ENCODE data around the gene CALN1. TPM values are rescaled to one million over a fixed set of nuclear protein-coding genes. Genes with fewer than 3 reads are reported as not detected.
"Not testable (repeated sequence)": the region's sequence is repeated elsewhere in the genome, so short reads cannot be mapped to it uniquely, and the experiment has no call there.

CALN1 gene
- 22.1 TPM for total RNA-seq

GRCh38 chr7:72412121-72412618 is at the start of gene CALN1:
Gene CALN1, minus strand, starts transcription at chr7:72412338.
- DNase-seq (ENCODE audit: low read depth in 2 of 3, low spot score in 2 of 3): not testable (repeated sequence)

GRCh38 chr7:72453471-72453870 is 41.3 kb upstream of the CALN1 start:
- no peak for DNase-seq (ENCODE audit: low read depth in 2 of 3, low spot score in 2 of 3)

DNA sequence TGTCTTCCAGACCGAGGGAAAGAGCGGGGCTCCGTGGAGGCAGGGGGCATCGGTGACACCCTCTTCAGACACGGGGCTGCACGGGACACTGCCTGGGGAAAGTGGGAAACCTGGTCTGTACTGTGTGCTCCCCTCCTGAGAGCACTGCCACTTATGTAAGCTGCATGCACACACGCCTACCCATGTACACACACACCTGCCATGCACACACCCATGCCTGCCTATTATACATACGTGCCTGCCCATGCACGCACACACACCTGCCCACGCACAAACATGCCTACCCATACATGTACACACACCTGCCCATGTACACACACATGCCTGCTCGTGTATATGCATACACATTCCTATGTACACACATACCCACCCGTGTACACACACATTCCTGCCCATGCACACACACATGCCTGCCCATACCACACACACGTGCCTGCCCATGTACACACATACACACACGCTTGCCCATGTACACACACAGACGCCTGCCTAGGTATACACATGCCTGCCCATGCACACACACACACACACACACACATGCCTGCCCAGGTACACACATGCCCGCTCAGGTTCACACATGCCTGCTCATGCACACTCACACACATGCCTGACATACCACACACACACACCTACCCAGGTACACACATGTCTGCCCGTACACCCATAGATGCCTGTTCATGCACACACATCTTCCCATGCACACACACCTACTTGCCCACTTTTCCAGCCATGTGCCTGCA is 35.5 kb upstream of the CALN1 start:
- no peak for DNase-seq (ENCODE audit: low read depth in 2 of 3, low spot score in 2 of 3)

- DNase-seq (ENCODE audit: low read depth in 2 of 3, low spot score in 2 of 3): no peak
These were observed 34.7 kb upstream of the CALN1 start for GRCh38 chr7:72446591-72447462.

- no peak for DNase-seq (ENCODE audit: low read depth in 2 of 3, low spot score in 2 of 3)
These were observed 34.0 kb upstream of the CALN1 start for GRCh38 chr7:72446131-72446530.

GRCh38 chr7:72445580-72445979 is 33.4 kb upstream of the CALN1 start:
- DNase-seq (ENCODE audit: low read depth in 2 of 3, low spot score in 2 of 3): no peak

DNA sequence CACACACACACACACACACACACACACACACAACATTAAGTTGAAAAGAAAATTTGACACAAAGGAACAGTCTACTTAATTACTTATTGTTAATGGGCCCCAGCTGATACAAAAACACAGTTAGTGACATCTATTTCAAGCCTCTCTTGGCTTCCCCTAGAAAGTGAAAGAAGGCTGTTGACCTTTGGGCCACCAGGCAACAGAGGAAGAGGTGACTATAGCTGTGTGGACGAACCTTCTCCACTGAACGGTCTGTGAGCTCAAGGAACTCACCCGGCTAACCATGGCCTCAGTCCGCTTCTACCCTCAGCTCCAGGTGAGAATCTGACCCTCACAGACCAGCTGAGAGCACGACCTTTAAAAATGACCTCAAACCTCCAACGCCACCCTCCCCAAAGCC is 32.9 kb upstream of the CALN1 start:
- DNase-seq (ENCODE audit: low read depth in 2 of 3, low spot score in 2 of 3): no peak

DNA sequence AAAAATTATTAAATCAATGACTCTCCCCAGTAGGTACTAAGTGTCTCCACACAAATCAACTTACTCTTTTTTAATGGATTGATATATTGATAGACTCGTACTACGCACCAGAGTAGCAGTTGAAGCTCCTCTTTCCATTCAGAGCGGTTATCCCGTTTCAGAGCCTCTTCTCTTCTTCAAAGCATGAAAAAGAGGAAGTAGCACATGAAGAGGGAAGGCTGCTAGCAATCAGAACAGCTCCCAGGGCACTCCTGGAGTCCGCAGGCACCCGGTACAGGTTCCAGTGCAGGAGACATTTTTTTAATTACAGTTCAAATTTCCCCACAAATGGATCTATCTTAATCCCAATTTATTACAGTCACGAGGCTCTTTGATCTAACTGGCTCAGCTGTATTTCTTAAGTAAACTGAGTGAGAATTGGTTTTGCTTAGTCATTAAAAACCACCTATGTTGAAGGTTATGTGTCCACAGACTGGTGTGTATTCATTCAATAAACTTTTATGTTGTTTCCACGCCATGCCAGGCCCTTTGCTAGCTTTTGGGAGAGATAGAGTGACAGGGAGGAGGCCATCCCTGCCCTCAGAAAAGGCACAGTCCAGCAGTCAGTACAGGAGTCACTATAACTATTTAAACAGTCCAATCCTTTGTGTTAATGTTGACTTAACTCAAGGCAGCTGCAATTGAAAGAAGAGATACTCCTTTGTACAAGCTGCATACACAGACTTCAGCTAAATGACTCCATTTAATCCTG is 32.1 kb upstream of the CALN1 start:
- DNase-seq (ENCODE audit: low read depth in 2 of 3, low spot score in 2 of 3): peak in 2 of 3 donors; percentile 30 to 74

- no peak for DNase-seq (ENCODE audit: low read depth in 2 of 3, low spot score in 2 of 3)
These were observed 29.7 kb upstream of the CALN1 start for GRCh38 chr7:72441791-72442190.

- DNase-seq (ENCODE audit: low read depth in 2 of 3, low spot score in 2 of 3): no peak
These were observed 26.4 kb upstream of the CALN1 start for GRCh38 chr7:72438491-72438890.

GRCh38 chr7:72437610-72438009 is 25.5 kb upstream of the CALN1 start:
- no peak for DNase-seq (ENCODE audit: low read depth in 2 of 3, low spot score in 2 of 3)

DNA sequence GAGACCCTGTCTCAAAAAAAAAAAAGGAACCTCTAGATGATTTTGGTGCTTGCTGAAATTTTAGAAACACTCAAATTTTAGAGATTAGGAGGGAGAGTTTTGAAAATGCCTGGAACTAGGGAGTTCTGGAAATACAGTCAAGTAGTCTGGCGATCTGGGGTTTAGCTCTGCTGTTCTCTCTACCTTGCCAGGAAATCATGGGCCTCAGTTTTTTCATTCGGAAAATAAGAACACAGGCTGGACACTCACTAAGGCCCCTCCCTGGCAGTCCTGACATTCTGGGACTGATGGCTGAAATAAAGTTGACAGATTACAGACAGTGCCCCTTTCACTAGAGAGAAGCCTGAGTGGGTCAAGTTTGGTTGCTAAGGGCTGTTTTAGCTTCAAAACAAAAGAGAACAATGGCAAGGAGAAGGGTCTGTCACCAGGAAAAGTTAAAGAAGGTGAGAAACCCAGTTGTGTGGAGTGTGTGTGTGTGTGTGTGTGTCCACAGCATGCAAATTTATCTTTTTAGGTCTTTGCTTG is 25.0 kb upstream of the CALN1 start:
- DNase-seq (ENCODE audit: low read depth in 2 of 3, low spot score in 2 of 3): no peak

DNA sequence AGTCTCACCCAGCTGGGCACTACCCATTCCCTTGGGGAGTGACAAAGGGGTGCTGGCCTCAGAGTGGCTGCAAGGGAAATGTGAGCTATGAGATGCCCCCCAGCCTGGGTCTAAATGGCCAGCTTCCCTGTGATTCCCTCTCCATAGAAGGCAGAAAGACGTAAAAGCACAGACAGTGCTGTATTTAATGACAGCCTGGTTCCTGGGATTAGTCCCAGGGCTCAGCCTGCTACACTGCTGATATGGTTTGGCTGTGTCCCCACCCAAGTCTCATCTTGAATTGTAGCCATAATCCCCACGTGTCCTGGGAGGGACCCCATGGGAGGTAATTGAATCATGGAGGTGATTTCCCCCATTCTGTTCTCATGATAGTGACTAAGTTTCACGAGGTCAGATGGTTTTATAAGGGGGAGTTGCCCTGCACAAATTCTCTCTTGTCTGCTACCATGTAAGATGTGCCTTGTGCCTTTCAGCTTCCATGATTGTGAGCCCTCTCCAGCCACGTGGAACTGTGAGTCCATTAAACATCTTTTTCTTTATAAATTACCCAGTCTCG is 23.9 kb upstream of the CALN1 start:
- DNase-seq (ENCODE audit: low read depth in 2 of 3, low spot score in 2 of 3): no peak

DNA sequence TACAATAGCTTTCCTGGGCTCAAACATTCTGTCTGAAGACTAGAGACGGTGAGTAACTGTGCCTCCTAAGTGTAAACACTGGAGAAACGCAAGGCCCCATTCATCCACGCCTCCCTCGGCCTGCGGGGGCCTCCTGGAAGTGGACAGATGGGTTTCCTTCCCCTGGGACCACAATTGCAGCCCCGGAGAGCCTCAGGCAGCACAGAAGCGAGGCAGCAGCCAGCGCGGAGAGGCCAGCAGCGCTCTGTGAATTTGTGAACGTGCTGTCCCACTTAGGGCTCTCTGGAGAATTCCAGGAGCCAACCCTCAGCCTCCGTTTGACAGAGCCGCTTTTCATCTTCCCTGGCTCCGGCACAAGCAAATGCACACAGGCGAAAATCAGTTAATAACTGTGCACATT is 23.2 kb upstream of the CALN1 start:
- DNase-seq (ENCODE audit: low read depth in 2 of 3, low spot score in 2 of 3): no peak

DNA sequence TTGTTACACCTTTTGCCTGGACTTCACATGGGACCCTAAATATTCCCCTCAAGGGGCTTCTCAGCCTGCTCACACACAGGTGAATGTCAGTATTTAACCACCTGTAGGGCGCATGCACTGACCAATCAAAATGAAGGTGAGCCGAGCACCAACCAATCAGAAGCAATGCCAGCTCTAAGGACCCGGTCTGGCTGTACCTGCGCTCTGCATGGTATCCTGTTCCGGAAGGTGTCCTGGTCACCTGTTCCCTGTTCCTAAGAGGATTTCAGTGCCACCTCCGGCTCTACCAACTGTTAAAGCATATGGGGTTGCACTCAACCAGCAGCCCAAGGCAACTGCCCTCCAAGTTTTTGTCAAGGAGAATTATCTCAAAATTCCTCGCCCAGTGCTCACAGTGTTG is 18.4 kb upstream of the CALN1 start:
- no peak for DNase-seq (ENCODE audit: low read depth in 2 of 3, low spot score in 2 of 3)

- no peak for DNase-seq (ENCODE audit: low read depth in 2 of 3, low spot score in 2 of 3)
These were observed 17.2 kb upstream of the CALN1 start for GRCh38 chr7:72429316-72429715.

GRCh38 chr7:72416846-72417245 is 4.7 kb upstream of the CALN1 start:
- no peak for DNase-seq (ENCODE audit: low read depth in 2 of 3, low spot score in 2 of 3)

DNA sequence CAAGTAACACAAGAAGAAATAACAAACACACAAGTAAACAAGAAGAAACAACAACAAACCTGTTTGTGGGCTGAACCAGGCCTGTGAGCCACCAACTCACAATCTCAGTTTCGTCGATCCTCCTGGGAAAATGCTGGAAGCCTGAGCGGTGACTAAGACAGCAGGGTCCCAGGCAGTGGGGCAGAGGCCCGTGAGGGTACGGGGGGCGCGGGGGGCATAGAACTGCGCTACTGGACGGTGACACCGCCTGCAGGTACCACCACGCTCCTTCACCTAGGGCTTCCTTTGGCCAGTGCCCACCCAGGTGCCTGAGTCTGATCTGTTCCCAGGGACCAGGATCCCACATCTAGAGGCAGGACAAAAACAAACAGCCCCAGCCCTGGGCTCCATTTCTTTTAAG is 3.4 kb upstream of the CALN1 start:
- no peak for DNase-seq (ENCODE audit: low read depth in 2 of 3, low spot score in 2 of 3)

DNA sequence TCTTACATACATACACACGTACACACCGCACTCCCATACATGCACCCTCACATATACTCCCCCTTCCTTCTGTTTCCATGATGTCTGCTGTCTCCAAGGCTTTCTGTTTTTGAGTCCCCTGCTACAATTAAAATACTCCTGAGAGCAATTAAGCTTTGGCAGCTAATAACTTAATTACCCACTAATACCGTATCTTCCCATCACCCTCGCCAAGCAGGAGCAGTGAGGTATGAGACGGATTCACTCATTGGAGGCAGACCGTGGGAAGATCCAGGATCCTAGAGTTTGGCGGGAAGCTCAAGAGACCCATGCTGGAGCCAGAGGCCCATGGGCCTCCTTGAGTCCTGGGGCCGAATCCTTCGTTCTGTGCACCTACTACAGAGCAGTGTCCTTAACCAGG is 1.7 kb upstream of the CALN1 start:
- no peak for DNase-seq (ENCODE audit: low read depth in 2 of 3, low spot score in 2 of 3)

- no peak for DNase-seq (ENCODE audit: low read depth in 2 of 3, low spot score in 2 of 3)
These were observed 1.2 kb upstream of the CALN1 start for GRCh38 chr7:72413290-72413689.

DNA sequence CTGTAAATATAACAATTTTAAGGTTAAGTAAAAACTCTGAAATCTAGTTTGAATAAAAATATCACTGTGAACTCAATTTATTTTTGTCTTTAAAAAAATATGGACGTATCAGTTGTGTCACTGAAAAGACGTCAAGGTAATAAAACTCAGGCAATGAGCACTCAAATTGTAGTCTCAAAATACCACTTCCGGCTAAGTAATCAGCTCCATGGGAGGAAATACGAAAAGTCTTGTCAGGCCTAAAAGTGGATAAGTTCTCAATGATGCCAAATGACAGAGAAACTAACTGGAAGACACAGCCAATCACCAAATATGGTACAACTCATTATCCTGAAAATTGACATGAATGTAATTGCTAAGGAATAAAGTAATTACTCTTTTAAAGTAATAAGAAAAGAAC is 719 bp downstream of the CALN1 start:
- DNase-seq (ENCODE audit: low read depth in 2 of 3, low spot score in 2 of 3): no peak

All from hematopoietic multipotent progenitor cell (in vitro differentiated cells).